T-helper 22 cell (primary cell): Measurements from ENCODE around the gene PDE9A.

ENCODE experiments used
- DNase-seq: peaks from one replicate; pipeline ENCODE4 v3.0.0-alpha.2; 2020; ENCODE audit warnings: low read depth

Gene PDE9A

DNA sequence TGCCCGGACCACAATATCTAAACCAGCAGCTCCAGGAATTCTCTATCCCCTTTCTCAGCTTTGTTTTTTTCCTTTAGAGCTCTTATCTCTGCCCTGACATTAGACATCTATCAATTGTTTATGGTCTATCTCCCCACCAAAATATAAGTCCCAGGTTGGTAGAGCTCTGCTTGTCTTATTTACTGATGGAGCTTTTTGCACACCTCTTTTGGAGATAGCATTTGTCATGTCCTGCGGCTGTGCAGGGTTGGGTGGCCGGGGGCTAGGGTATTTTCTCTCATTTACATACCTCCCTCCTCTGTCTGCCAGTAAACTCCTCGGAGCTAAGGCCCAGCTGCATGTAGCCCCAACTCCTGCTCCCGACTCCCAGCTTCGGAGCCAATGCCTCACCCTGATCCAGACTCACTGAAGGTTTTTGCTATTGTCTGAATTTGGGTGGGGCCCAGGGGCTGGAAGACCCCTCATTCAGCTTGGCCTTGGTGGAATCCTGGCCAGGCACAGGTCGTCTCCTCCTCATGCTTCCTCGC is 11.1 kb upstream of the PDE9A start:
- DNase-seq = no peak

GRCh38 chr21:42644223-42645208 is 8.9 kb upstream of the PDE9A start:
- DNase-seq = no peak

GRCh38 chr21:42645211-42646075 is 8.0 kb upstream of the PDE9A start:
- no peak for DNase-seq

DNA sequence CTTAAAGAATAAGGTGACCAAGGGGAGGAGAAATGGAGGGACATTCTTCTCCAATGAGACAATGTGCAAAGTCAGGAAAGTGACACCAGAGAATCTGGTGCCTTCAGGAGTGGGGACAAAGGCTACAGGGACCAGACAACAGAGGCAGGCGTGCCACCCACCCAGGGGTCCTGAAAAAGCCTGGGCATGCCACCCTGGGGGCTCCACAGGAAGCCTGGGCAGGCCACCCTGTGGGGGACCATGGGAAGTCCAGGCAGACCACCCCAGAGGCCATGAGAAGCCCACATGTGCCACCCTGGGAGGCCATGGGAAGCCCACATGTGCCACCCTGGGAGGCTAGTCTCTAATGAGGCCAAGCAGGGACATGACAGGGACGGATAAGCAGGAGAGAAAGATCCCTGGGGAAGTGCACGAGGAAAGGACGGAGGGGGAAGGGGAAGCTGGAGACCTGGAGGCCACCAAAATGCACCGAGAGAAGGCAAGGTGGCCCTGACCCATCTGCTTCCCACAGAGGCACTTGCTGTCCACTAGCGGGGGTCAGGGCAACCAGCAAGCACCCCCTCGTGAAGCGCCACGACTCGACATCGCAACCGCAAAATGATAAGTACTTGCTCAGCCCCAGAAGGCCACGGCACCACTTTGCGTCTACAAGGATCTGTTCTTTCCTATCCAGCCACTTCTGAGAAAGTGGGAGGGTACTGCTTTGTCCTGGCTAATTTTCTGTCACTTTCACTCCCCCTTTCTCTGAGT is 7.2 kb upstream of the PDE9A start:
- DNase-seq = no peak

GRCh38 chr21:42646836-42647235 is 6.6 kb upstream of the PDE9A start:
- no peak for DNase-seq

DNA sequence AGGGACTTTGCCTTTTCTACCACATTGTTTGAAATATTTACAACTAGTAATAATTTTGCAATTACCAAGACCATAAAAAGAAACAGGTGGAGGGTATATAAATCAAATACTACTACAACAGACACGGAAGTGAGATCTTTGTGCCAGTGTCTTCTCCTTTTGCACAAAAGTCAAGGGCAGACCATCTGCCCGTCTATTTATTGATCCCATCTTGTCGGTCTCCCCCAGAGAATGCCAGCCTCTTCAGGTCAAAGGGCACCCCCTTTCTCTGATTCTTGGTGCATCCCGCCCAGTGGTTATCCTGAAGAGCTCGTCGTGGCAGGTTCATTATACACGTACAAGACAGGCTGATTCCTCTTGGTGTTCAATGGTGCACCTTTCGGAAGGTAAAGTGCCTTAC is 4.8 kb upstream of the PDE9A start:
- no peak for DNase-seq

- DNase-seq = no peak
These were observed 4.0 kb upstream of the PDE9A start for GRCh38 chr21:42649122-42650032.

GRCh38 chr21:42650033-42650370 is 3.4 kb upstream of the PDE9A start:
- no peak for DNase-seq

DNA sequence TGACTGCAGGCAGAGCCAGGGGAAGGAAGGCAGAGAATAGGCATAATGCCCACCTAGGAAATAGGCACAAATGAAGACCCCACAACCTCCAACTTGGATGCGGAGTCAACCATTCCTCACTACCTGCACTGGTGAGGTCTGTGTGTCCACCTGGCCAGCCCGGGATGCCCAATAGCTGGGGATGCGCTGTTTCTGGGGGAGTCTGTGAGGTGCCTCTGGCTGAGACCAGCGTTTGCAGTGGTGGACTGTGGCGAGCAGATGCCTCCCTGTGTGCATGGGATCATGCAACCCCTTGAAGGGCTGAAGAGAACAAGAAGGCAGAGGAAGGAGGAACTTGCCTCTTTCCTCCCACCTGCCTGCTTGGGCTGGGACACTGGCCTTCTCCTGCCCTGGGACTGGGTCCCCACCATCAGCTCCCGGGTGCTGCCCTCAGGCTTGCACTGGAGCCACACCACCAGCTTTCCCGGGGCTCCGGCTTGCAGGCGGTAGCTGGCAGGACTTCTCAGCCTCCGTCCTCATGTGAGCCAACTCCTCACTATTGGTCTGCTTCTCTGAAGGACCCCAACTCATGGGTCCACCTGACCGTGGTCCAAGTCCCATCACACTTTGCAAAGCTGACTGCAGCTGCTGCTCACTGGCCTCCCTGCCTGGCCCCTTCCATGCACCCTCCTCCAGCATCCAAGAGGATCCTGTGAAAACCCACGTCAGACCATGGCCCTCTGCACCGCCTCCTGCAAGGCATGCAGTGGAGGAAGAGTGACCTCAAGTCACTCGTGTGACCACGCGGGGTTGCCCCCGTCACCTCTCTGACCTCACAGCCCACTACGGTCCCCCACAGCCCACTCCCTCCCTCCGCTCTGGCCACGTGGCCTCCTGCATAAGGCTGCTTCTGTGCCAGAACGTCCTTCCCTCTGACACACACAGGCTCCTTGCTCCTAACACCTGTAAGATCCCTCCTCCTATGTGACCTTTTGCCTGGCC is 2.7 kb upstream of the PDE9A start:
- DNase-seq = no peak

DNA sequence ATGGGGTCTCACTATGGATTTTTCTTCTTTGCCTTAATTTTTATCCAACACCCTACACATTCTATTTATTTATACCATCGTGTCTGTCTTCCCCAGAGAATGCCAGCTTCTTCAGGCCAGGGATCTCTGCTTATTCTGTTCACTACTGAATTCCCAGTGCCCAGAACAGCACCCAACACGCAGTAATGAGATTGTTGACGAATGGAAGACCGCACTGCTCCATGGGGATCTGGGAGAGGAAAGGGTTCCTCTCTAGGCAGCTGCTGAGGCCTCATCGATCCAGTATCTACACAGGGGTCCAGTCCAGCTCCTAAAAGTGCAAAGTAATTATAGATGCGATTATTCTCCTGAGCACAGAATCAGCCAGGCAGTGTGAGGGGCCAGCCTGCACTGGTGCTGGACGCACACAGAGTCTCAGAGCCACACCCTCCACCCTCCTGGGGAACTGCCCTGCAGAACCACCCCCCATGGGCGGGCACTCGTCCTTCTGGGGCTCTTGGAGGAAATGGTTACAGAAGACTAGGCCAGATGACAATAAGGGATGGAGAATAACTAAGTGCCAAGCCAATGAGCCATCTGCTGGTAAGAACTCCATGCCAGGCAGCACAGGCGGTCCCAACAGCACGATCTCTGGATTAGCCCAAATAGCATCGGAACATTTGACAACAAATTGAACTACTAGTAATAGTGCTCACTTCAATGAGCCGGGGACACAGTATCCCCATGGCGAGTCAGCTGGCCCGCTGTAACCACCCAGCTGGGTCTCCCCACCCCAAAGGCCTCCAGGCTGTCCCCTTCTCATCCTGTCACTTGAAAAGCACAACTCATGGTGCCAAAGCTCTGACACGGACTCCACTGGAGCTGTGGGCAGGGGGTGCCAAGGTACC is 1.7 kb upstream of the PDE9A start:
- no peak for DNase-seq

DNA sequence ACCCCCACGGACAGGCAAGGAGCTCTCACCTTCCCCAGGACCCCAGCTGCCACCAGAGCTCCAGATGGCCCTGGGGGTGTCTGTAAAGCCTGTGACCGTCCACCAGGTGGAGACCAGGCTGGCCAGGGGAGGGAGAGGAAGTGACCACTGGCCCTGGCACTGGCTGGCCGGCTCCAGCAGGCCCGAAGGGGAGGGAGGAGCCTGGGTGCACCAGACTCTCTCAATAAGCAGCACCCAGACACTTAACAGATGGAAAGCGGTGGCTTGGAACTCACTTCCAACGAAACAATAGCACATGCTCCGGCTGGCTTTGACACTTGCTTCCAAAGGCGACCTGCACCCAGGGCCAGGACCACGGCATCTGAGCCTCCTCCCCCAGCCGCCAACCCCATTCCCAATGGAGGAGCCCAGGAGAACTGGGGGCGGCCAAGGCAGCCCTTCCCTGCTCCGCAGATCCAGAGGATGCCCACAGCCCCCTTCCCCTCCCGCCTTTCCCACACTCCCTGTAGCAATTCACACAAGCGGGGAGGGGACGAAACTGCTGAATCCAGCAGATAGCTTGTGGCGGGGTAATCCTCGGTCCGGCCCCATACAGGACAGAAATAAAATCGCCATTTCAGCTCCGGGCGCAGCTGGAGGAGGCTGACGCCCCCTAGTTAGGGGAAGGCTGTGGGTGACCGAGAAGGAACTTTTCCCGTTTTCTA is 742 bp upstream of the PDE9A start:
- DNase-seq = no peak

DNA sequence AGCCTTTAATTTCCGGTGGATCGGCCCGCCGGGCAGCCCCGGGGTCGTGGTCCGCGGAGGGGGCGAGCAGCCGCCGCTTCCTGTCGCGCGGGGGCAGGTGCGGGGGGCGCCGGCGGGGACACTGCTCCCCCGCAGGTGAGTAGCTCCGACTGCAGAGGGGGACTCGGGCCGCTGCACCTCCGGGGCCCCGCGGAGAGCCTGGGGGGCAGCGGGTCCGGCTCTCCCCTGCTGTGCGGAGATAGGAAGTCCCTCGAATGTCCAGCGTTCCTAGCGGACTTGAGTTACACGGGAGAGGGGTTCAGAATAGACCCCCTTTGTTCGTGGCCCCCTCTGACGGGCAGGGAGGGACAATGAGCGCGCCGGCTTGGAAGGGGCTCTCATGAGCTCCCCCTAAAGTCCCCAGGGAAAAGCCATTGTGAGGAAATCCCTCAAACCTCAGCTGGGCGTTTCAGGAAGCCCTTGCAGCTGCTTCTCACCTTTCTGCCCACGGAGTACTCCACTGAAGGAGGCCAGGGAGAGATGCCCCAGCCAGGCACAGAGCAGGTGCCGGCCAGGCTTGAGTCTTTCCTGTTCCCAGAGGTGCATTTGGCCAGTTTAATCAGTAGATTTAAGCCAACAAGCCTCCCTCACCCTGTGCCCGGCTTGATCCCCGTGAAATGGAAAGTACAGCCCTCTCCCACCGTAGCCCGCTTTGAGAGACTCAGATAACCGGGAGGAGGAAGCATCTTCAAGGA is 925 bp downstream of the PDE9A start:
- no peak for DNase-seq

- DNase-seq = no peak
These were observed 1.7 kb downstream of the PDE9A start for GRCh38 chr21:42654913-42655795.

GRCh38 chr21:42655796-42656770 is 2.7 kb downstream of the PDE9A start:
- DNase-seq = no peak

DNA sequence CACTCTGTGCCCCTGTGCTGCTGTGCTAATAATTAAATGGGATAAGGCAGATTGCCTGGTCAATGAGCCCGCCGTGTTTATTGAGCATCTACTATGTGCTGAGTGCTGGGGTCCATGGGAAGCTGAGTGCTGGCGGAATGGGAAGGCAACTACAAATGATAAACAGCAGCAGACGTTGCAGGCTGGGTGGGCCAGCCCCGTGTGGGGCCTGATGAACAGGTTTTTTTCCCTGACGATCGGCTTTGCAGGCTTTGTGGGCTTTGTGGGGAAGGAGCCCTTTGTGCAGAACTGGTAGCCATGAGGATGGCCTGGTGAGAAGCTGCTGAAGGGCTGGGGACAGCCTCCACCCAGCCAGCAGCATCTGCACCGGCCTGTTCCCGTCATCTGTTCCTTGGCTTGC is 3.5 kb downstream of the PDE9A start:
- DNase-seq = no peak
